GM23248 (cell line): ENCODE data around the gene HMCN1. TPM values are rescaled to one million over a fixed set of nuclear protein-coding genes. Genes with fewer than 3 reads are reported as not detected.

Experiments used
- DNase-seq: peaks from one replicate; pipeline ENCODE4 v3.0.0-alpha.2; 2015
- H2AFZ ChIP-seq: fragments of 200-600 bp; sonication (generic); 2 replicates; pipeline ENCODE4 v1.6.1; 2016; ENCODE audit warnings: antibody characterized with exemption
- H3F3A ChIP-seq: fragments of 200-600 bp; sonication (generic); 2 replicates; pipeline ENCODE4 v1.6.1; 2016; ENCODE audit warnings: mild to moderate bottlenecking, antibody characterized with exemption, mixed run types; ENCODE audit not compliant: insufficient read depth
- H3K27ac ChIP-seq: fragments of 200-600 bp; sonication (generic); 2 replicates; pipeline ENCODE4 v1.5.1; 2016; ENCODE audit warnings: mild to moderate bottlenecking
- H3K27me3 ChIP-seq: fragments of 200-600 bp; sonication (generic); replicated peaks from 2 replicates; pipeline ENCODE4 v1.6.1; 2016; ENCODE audit warnings: mild to moderate bottlenecking; ENCODE audit not compliant: insufficient read depth
- H3K36me3 ChIP-seq: fragments of 200-600 bp; sonication (generic); 2 replicates; pipeline ENCODE4 v1.6.1; 2016; ENCODE audit warnings: low read depth, mild to moderate bottlenecking
- H3K4me1 ChIP-seq: fragments of 200-600 bp; sonication (generic); 2 replicates; pipeline ENCODE4 v1.6.1; 2016; ENCODE audit warnings: mild to moderate bottlenecking; ENCODE audit not compliant: insufficient read depth
- H3K4me2 ChIP-seq: fragments of 200-600 bp; sonication (generic); one replicate; pipeline ENCODE4 v1.6.1; 2016; ENCODE audit warnings: mild to moderate bottlenecking; ENCODE audit not compliant: unreplicated experiment
- H3K4me3 ChIP-seq: fragments of 200-600 bp; sonication (generic); 2 replicates; pipeline ENCODE4 v1.5.1; 2016; ENCODE audit warnings: mild to moderate bottlenecking
- H3K79me2 ChIP-seq: fragments of 200-600 bp; sonication (generic); 2 replicates; pipeline ENCODE4 v1.6.1; 2016; ENCODE audit warnings: mild to moderate bottlenecking; ENCODE audit not compliant: insufficient read depth
- H3K9ac ChIP-seq: fragments of 200-600 bp; sonication (generic); 2 replicates; pipeline ENCODE4 v1.6.1; 2016; ENCODE audit warnings: mild to moderate bottlenecking
- H3K9me2 ChIP-seq: fragments of 200-600 bp; sonication (generic); 2 replicates; pipeline ENCODE4 v1.6.1; 2016; ENCODE audit warnings: mixed run types, mild to moderate bottlenecking, moderate library complexity; ENCODE audit not compliant: insufficient read depth
- H3K9me3 ChIP-seq: fragments of 200-600 bp; sonication (generic); one replicate; pipeline ENCODE4 v1.6.1; 2017; ENCODE audit warnings: low read depth
- H4K20me1 ChIP-seq: fragments of 200-600 bp; sonication (generic); 2 replicates; pipeline ENCODE4 v1.6.0; 2016; ENCODE audit not compliant: insufficient read depth
- EZH2 ChIP-seq: fragments of 200-600 bp; sonication (generic); IDR thresholded peaks from 2 replicates; pipeline ENCODE4 v1.6.1; 2018; ENCODE audit warnings: antibody characterized with exemption, mild to moderate bottlenecking; ENCODE audit not compliant: insufficient read depth, poor library complexity, severe bottlenecking
- EZH2phosphoT487 ChIP-seq: fragments of 200-600 bp; sonication (generic); IDR thresholded peaks from 2 replicates; pipeline ENCODE4 v1.6.1; 2018; ENCODE audit warnings: antibody characterized with exemption, moderate library complexity, mild to moderate bottlenecking, low read depth; ENCODE audit not compliant: insufficient read depth
- WGBS, 2 experiments: methylation state at CpG; one replicate each; pipeline ENCODE4 v1.1.6; 2015 to 2017; ENCODE audit warnings: low lambda C conversion rate in 2 of 2, low coverage in 1 of 2; ENCODE audit errors: missing lambda C conversion rate in 2 of 2; 5-methylcytosine and 5-hydroxymethylcytosine counted together
- in situ Hi-C: fragments of 300-500 bp; cut with MboI; formaldehyde crosslinking; loops from 2 replicates; pipeline ENCODE4 v1.15.0; 2020
- polyA plus RNA-seq: library from polyadenylated mRNA; unstranded; fragments of >200 nt; fragmentation: Nextera tagmentation; extraction: Ambion mirVana; gene quantifications from 2 replicates; pipeline ENCODE4 v1.2.1, GENCODE V29; 2016
- total RNA-seq: library from RNA; depleted of rRNA; stranded (reverse); fragments of >200 nt; shearing (Covaris generic); gene quantifications from 2 replicates; pipeline ENCODE4 v1.2.3, GENCODE V29; 2014; rRNA removed

HMCN1 gene
- total RNA-seq (5.2 and 18.7 TPM in 2 replicates), polyA plus RNA-seq (1.8 and 2.1 TPM in 2 replicates)

DNA sequence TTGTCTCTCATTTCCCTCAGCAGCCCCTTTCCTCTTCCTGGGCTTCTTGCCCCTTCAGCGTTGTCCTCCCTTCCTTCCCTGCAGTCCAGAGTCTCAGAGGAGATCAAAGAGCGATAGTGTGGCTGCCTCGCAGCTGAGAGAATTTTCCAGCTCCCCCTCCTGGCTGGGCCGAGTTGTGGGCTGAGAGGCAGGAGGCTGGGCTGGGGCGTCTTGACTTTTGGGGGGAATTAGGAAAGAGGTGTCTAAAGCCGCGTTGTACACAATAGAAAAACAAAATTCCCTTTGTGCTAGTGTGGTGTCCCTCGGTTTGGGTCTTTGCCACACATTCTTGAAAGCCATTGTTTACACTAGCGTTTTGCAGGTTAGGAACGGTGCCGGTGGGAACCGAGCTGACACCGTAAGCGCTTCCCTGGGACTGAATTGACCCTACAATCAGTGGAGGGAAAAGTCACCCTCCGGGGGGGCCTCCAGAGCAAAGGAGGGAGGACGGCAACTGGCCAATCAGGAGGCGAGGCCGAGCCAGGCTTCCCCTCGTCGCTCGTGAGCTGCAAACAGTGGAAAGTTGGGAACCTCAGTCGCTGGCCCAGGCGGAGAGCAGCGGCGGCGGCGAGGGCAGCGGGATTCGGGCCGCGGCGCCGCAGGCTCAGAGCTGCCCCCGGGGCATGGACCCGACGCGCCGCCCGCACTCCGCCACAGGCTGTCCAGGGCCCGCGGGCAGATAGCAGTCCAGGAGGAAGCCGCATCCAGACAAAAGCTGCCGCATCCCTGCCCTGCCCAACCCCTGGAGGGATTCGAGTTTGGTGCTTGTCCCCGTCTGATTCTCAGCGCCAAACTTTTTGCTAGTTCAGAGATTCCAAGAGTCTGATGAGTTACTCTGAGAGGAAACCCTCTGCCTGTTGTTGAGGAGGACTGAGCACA, at the start of gene HMCN1:
Gene HMCN1 (plus strand): TSS at position 574 of the 918 bp plus-strand sequence. CDS start 389 bp downstream, outside the sequence.
- H3K36me3 ChIP-seq = no peaks in the 10 kb centered on the region
- peaks cover 8% of the 10 kb centered on the region; the same call in 1 of the 2 replicates for H3F3A ChIP-seq
- no peak for TF ChIP-seq EZH2phosphoT487
- TF ChIP-seq EZH2 = no peak
- peak within 1 kb of the TSS; percentile 87 for H3K4me2 ChIP-seq
- H3K4me1 ChIP-seq = peaks cover 5% of the 10 kb centered on the region; the same call in 1 of the 2 replicates
- peak within 1 kb of the TSS; percentile 92 for H2AFZ ChIP-seq
- in situ Hi-C loops = no loop called here
- WGBS, 2 experiments = 1 to 2% methylated on average over 46 to 47 of the region's 47 CpGs
- H3K4me3 ChIP-seq = peak within 1 kb of the TSS; percentile 73
- no peaks in the 10 kb centered on the region for H3K79me2 ChIP-seq
- H3K9ac ChIP-seq = peak within 1 kb of the TSS; percentile 72
- H3K27me3 ChIP-seq = no peaks in the 10 kb centered on the region
- H3K27ac ChIP-seq = peak within 1 kb of the TSS; percentile 52
- DNase-seq = peak; percentile 82
- H3K9me3 ChIP-seq = no peaks in the 10 kb centered on the region
- no peaks in the 10 kb centered on the region for H3K9me2 ChIP-seq
- no peaks in the 10 kb centered on the region for H4K20me1 ChIP-seq

DNA sequence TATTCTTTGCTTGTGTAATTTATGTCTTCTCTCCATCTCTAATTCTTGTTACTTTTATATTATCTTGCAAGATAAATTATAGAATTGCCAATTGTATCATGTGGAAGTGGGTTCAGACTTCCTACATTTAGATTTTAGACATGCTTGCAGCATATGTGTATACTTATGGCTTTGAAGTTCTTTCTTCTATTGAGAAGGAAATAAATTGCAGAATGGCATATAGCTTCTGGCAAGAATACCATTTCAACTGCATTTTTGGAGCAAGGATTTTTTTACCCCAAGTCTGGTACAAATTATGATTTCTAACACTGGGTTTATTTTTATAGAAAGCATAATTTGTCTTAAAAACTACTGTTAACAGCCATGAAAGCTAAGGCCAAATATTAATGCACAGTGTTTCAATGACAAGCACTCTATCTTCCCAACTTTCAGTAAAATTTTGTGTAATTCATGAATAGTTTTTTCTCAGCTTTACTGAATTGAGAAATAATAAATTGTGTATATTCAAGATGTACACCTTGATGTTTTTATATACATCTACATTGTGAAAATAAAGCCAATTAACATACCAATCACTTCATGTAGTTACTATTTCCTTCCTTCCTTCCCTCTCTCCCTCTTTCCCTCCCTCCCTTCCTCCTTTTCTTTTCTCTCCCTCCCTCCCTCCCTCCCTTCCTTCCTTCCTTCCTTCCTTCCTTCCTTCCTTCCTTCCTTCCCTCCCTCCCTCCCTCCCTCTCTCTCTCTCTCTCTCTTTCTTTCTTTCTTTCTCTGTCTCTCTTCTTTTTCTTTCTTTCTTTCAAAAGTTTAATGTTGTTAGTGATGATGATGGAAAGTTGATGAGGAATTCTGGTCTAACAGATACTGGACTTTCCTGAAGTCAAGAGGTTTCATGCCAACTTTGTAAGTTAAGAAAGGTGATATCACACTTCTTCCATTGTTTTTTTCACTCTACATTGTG, 47.1 kb upstream of the HMCN1 start:
- Histone ChIP-seq H3K4me1 (no peaks in the 10 kb centered on the region), H3K9me2 (no peaks in the 10 kb centered on the region), H3K9ac (no peak overlapping the region), H3F3A (no peaks in the 10 kb centered on the region), H3K9me3 (no peaks in the 10 kb centered on the region), H3K79me2 (no peaks in the 10 kb centered on the region), H3K4me3 (no peak overlapping the region), H3K4me2 (no peak overlapping the region), H3K27ac (no peak overlapping the region), H2AFZ (no peak overlapping the region), H3K27me3 (no peaks in the 10 kb centered on the region), H3K36me3 (no peaks in the 10 kb centered on the region), H4K20me1 (no peaks in the 10 kb centered on the region)
- in situ Hi-C loops = loop anchor here (25.0 kb wide), 1 partner anchor 875 kb away; no protein-coding TSS in a partner anchor
- TF ChIP-seq EZH2 (no peak), EZH2phosphoT487 (no peak)
- no peak for DNase-seq

GRCh38 chr1:185690527-185690926, 43.7 kb upstream of the HMCN1 start:
- no peaks in the 10 kb centered on the region for H3K9me3 ChIP-seq
- no peak overlapping the region for H2AFZ ChIP-seq
- no peaks in the 10 kb centered on the region for H3K27me3 ChIP-seq
- 82 to 86% methylated on average over 2 of the region's 2 CpGs for WGBS, 2 experiments
- in situ Hi-C loops = loop anchor here (25.0 kb wide), 1 partner anchor 878 kb away; no protein-coding TSS in a partner anchor
- no peaks in the 10 kb centered on the region for H3K4me1 ChIP-seq
- DNase-seq = no peak
- no peaks in the 10 kb centered on the region for H3K36me3 ChIP-seq
- no peaks in the 10 kb centered on the region for H3K79me2 ChIP-seq
- H3K9ac ChIP-seq = no peak overlapping the region
- no peaks in the 10 kb centered on the region for H4K20me1 ChIP-seq
- H3K4me2 ChIP-seq = no peak overlapping the region
- H3K4me3 ChIP-seq = no peak overlapping the region
- TF ChIP-seq EZH2 = no peak
- no peak for TF ChIP-seq EZH2phosphoT487
- no peaks in the 10 kb centered on the region for H3K9me2 ChIP-seq
- H3K27ac ChIP-seq = no peak overlapping the region
- H3F3A ChIP-seq = no peaks in the 10 kb centered on the region

DNA sequence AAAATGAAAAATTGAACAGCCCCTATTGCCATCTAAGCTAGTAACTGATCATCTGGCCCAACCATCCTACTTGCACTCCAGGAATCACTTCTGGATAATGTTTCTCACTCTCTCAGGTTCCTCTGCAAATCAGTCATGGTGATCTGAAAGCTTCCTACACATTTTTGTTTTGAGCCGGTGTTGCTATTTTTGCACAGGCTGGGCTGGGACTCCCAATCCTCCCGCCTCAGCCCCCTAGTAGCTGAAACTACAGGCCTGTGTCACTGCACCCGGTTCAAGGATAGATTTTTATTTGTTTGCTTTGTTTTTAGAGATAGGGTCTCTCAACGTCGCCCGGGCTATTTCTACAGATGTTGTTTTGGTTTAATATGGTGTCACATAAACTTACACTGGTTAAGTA, 40.5 kb upstream of the HMCN1 start:
- no peak overlapping the region for H3K27ac ChIP-seq
- TF ChIP-seq EZH2 (no peak), EZH2phosphoT487 (no peak)
- no peaks in the 10 kb centered on the region for H4K20me1 ChIP-seq
- no peak overlapping the region for H2AFZ ChIP-seq
- H3K36me3 ChIP-seq = no peaks in the 10 kb centered on the region
- H3F3A ChIP-seq = peaks cover 8% of the 10 kb centered on the region; the same call in 1 of the 2 replicates
- in situ Hi-C loops = loop anchor here (25.0 kb wide), 1 partner anchor 881 kb away; no protein-coding TSS in a partner anchor
- H3K4me2 ChIP-seq = no peak overlapping the region
- H3K9ac ChIP-seq = no peak overlapping the region
- H3K9me2 ChIP-seq = no peaks in the 10 kb centered on the region
- WGBS, 2 experiments = 88 to 90% methylated on average over 6 of the region's 6 CpGs
- H3K4me1 ChIP-seq = 0 out of 2 replicates have a peak, but pooled peaks cover 4% of the 10 kb centered on the region
- H3K27me3 ChIP-seq = no peaks in the 10 kb centered on the region
- H3K4me3 ChIP-seq = no peak overlapping the region
- H3K9me3 ChIP-seq = no peaks in the 10 kb centered on the region
- DNase-seq = no peak
- no peaks in the 10 kb centered on the region for H3K79me2 ChIP-seq
